Measurements from ENCODE around the gene SH3GL2. TPM values are rescaled to one million over a fixed set of nuclear protein-coding genes. Genes with fewer than 3 reads are reported as not detected.

SH3GL2 gene
- total RNA-seq, 5 donors from 2014 or later (not counting 1 experiment from before 2014, with no cell fraction given) = not detected

DNA sequence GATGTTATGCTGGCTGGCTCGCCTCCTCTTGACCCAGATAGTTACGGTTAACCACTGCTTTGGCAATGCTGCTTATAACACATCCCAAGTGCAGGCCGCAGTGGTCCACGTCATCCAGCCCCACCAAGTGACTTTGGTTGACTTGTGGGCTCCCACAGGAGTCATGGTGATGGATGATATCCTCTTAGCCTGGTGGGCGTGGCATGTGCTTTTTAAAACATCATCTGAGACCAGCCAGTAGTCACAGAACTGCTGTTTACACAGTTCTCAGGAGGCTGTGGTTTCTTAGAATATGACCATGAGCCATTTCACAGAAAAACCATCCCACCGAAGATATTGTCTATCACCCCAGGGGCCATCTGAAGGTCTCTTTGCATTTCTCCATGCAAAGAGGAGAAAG, 216.9 kb downstream of the SH3GL2 start:
- ChIA-PET CTCF (no interaction called here), POLR2A (no interaction called here)
- Histone ChIP-seq H3K27ac (ENCODE audit: low read length) (no peak overlapping the region), H3K36me3 (ENCODE audit: control insufficient read depth in 2 of 2, extremely low read depth in 1 of 2, insufficient read depth in 1 of 2, low read length in 1 of 2) (no peaks in the 10 kb centered on the region), H3K4me1 (ENCODE audit: control insufficient read depth in 1 of 2, extremely low read depth in 1 of 2, insufficient read depth in 2 of 2, low read length in 2 of 2) (no peaks in the 10 kb centered on the region), H3K4me3 (ENCODE audit: control insufficient read depth in 1 of 2, extremely low read depth in 1 of 2, low read length in 1 of 2) (no peak overlapping the region), H3K27me3 (replicated peaks in 1 of 2; ENCODE audit: control insufficient read depth in 2 of 2, extremely low read depth in 1 of 2, insufficient read depth in 2 of 2, low read length in 1 of 2) (no peaks in the 10 kb centered on the region), H3K9me3 (no peaks in the 10 kb centered on the region)
- peaks cover 0 to 3% (median 0%) of the 10 kb centered on the region in 3 donors for H3K9me3 Mint-ChIP-seq
- ATAC-seq (replicated peaks in 1 of 4) = no peak
- no peaks in the 10 kb centered on the region for H3K27me3 Mint-ChIP-seq
- H3K4me3 Mint-ChIP-seq = no peak overlapping the region
- no peak for DNase-seq
- 75% methylated on average over 2 of the region's 6 CpGs for WGBS (ENCODE audit: insufficient coverage)
- no peaks in the 10 kb centered on the region for H3K4me1 Mint-ChIP-seq
- H3K27ac Mint-ChIP-seq = no peak overlapping the region
- no peaks in the 10 kb centered on the region for H3K36me3 Mint-ChIP-seq

DNA sequence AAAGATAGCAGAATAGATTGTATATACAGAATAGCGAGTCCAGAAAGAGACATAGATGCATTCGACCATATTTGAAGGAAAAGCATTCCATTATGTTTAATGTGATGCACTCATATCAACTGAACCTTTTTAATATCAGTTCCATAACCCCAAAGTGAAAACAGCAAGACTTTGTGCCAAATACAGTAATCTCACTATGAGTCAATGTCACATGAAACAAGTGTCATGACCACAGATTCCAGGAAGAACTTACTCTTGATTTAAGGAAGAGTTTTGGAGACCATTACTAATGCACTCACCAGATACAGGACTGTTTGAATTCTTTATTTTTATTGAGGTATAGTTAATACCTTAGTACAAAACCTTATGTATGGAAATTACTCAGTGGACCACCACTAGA, 220.5 kb downstream of the SH3GL2 start:
- Histone ChIP-seq H3K36me3 (ENCODE audit: control insufficient read depth in 2 of 2, extremely low read depth in 1 of 2, insufficient read depth in 1 of 2, low read length in 1 of 2) (no peaks in the 10 kb centered on the region), H3K4me1 (ENCODE audit: control insufficient read depth in 1 of 2, extremely low read depth in 1 of 2, insufficient read depth in 2 of 2, low read length in 2 of 2) (no peaks in the 10 kb centered on the region), H3K9me3 (no peaks in the 10 kb centered on the region), H3K27me3 (replicated peaks in 1 of 2; ENCODE audit: control insufficient read depth in 2 of 2, extremely low read depth in 1 of 2, insufficient read depth in 2 of 2, low read length in 1 of 2) (no peaks in the 10 kb centered on the region), H3K4me3 (ENCODE audit: control insufficient read depth in 1 of 2, extremely low read depth in 1 of 2, low read length in 1 of 2) (no peak overlapping the region), H3K27ac (ENCODE audit: low read length) (no peak overlapping the region)
- Mint-ChIP-seq H3K27me3 (no peaks in the 10 kb centered on the region), H3K4me3 (no peak overlapping the region), H3K36me3 (no peaks in the 10 kb centered on the region), H3K27ac (no peak overlapping the region), H3K9me3 (no peaks in the 10 kb centered on the region), H3K4me1 (no peaks in the 10 kb centered on the region)
- ChIA-PET CTCF (no interaction called here), POLR2A (no interaction called here)
- no CpG with 5 or more reads among the region's 2 CpGs for WGBS (ENCODE audit: insufficient coverage)
- ATAC-seq (replicated peaks in 1 of 4) (no peak), DNase-seq (no peak)

DNA sequence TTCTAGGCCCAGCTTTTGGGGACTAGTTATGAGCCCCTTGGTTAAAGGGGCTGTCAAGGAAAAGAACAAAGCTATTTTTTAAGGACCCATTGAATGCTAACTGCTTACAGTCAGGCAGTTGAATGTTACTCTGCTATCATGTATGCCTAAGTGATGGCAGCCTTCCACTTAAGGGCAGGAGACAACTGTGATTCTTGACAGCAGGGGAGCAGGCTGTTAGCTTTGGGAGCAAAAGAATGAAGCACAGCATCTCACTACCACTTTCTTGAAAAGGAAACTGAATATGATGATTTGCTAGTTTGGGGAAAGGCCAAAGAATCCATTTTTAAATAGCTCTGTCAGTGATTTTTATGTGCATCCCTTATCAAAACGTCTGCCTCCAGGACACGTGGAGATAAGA, 221.6 kb downstream of the SH3GL2 start:
- CTCF ChIA-PET = no interaction called here
- no CpG with 5 or more reads among the region's 2 CpGs for WGBS (ENCODE audit: insufficient coverage)
- POLR2A ChIA-PET = no interaction called here

DNA sequence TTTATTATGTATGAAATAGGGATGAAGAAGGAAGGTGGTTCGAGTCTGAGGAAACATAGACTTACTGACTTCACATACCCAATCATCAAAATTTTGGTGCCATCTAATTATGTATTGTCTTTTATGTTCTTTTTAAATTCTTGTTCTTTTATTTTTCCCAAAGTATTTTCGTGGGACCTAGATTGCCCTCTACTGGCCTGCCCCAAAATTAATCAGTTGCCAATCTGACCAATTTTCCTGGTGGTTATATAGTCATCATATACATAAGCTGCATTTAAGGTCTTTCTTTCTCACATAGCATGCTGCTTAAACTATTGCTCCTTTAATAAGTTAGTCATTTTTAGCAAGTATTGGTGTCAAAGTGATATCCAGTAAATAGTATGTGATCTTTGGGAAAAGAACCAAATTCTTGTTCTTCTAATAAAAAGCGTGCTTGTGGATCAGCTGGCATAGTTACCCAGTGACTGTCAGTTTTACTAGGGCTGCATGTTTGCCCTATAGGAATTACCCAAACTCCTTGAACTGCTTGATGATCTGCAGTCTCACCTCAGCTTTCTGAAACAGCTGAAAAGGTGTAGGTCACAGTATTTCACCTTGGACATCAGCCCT, 223.5 kb downstream of the SH3GL2 start:
- ChIA-PET CTCF (no interaction called here), POLR2A (no interaction called here)
- Mint-ChIP-seq H3K9me3 (no peaks in the 10 kb centered on the region), H3K27ac (no peak overlapping the region), H3K4me3 (no peak overlapping the region), H3K36me3 (no peaks in the 10 kb centered on the region), H3K4me1 (no peaks in the 10 kb centered on the region), H3K27me3 (no peaks in the 10 kb centered on the region)
- WGBS (ENCODE audit: insufficient coverage) = 100% methylated on average over 1 of the region's 3 CpGs
- Histone ChIP-seq H3K9me3 (no peaks in the 10 kb centered on the region), H3K36me3 (ENCODE audit: control insufficient read depth in 2 of 2, extremely low read depth in 1 of 2, insufficient read depth in 1 of 2, low read length in 1 of 2) (no peaks in the 10 kb centered on the region), H3K4me1 (ENCODE audit: control insufficient read depth in 1 of 2, extremely low read depth in 1 of 2, insufficient read depth in 2 of 2, low read length in 2 of 2) (no peaks in the 10 kb centered on the region), H3K27me3 (replicated peaks in 1 of 2; ENCODE audit: control insufficient read depth in 2 of 2, extremely low read depth in 1 of 2, insufficient read depth in 2 of 2, low read length in 1 of 2) (no peaks in the 10 kb centered on the region), H3K27ac (ENCODE audit: low read length) (no peak overlapping the region), H3K4me3 (ENCODE audit: control insufficient read depth in 1 of 2, extremely low read depth in 1 of 2, low read length in 1 of 2) (no peak overlapping the region)
- no peak for ATAC-seq (replicated peaks in 1 of 4)
- DNase-seq = no peak

More for the DNA sequence above, 221.6 kb downstream of the SH3GL2 start:
- no peak overlapping the region for H3K27ac Mint-ChIP-seq
- Histone ChIP-seq H3K27me3 (replicated peaks in 1 of 2; ENCODE audit: control insufficient read depth in 2 of 2, extremely low read depth in 1 of 2, insufficient read depth in 2 of 2, low read length in 1 of 2) (no peaks in the 10 kb centered on the region), H3K4me1 (ENCODE audit: control insufficient read depth in 1 of 2, extremely low read depth in 1 of 2, insufficient read depth in 2 of 2, low read length in 2 of 2) (no peaks in the 10 kb centered on the region), H3K9me3 (no peaks in the 10 kb centered on the region), H3K4me3 (ENCODE audit: control insufficient read depth in 1 of 2, extremely low read depth in 1 of 2, low read length in 1 of 2) (no peak overlapping the region), H3K27ac (ENCODE audit: low read length) (no peak overlapping the region), H3K36me3 (ENCODE audit: control insufficient read depth in 2 of 2, extremely low read depth in 1 of 2, insufficient read depth in 1 of 2, low read length in 1 of 2) (no peaks in the 10 kb centered on the region)
- no peak overlapping the region for H3K4me3 Mint-ChIP-seq
- H3K9me3 Mint-ChIP-seq = no peaks in the 10 kb centered on the region
- no peaks in the 10 kb centered on the region for H3K27me3 Mint-ChIP-seq
- ATAC-seq (replicated peaks in 1 of 4) (no peak), DNase-seq (no peak)
- no peaks in the 10 kb centered on the region for H3K36me3 Mint-ChIP-seq
- no peaks in the 10 kb centered on the region for H3K4me1 Mint-ChIP-seq

DNA sequence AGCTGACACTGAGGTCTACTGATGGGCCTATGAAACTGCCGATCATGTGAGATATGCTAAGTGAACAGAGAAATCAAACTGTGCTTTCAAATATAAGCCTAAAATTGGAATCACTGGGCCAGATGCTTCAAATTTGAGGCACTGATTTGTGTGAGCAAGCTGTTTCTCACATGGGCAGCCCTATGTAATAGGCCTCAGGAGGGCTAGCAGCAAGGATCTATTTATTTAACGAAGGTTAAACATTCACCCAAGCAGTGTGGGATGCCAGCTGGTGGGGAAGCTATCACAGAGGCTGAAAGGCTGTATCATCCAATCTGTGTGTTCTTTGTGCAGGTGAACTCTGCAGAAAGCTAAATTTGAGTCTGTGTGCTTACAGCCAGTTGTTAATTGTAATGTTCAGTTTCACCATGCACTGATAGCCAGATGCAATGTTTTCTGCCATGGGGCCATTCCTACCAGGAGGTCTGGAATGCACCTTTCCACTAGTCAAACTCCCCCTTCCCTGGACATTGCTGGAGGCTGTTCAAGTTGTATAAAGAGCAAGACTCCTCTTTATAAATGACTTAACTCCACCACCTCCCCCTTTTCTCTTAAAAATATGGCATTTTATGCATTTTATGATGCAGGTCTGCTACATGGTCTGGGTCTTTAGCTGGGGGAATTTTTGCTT, 228.9 kb downstream of the SH3GL2 start:
- Histone ChIP-seq H3K27me3 (replicated peaks in 1 of 2; ENCODE audit: control insufficient read depth in 2 of 2, extremely low read depth in 1 of 2, insufficient read depth in 2 of 2, low read length in 1 of 2) (no peaks in the 10 kb centered on the region), H3K36me3 (ENCODE audit: control insufficient read depth in 2 of 2, extremely low read depth in 1 of 2, insufficient read depth in 1 of 2, low read length in 1 of 2) (no peaks in the 10 kb centered on the region), H3K4me3 (ENCODE audit: control insufficient read depth in 1 of 2, extremely low read depth in 1 of 2, low read length in 1 of 2) (no peak overlapping the region), H3K27ac (ENCODE audit: low read length) (no peak overlapping the region), H3K9me3 (no peaks in the 10 kb centered on the region), H3K4me1 (ENCODE audit: control insufficient read depth in 1 of 2, extremely low read depth in 1 of 2, insufficient read depth in 2 of 2, low read length in 2 of 2) (no peaks in the 10 kb centered on the region)
- H3K4me1 Mint-ChIP-seq = no peaks in the 10 kb centered on the region
- H3K36me3 Mint-ChIP-seq = no peaks in the 10 kb centered on the region
- whole genome bisulfite sequencing (ENCODE audit: insufficient coverage) = 73% methylated on average over 2 of the region's 2 CpGs
- DNase-seq = no peak
- no peak for ATAC-seq (replicated peaks in 1 of 4)
- ChIA-PET POLR2A (no interaction called here), CTCF (no interaction called here)
- no peak overlapping the region for H3K4me3 Mint-ChIP-seq
- no peak overlapping the region for H3K27ac Mint-ChIP-seq
- no peaks in the 10 kb centered on the region for H3K9me3 Mint-ChIP-seq
- H3K27me3 Mint-ChIP-seq = peaks cover 4 to 10% of the 10 kb centered on the region in 2 donors

DNA sequence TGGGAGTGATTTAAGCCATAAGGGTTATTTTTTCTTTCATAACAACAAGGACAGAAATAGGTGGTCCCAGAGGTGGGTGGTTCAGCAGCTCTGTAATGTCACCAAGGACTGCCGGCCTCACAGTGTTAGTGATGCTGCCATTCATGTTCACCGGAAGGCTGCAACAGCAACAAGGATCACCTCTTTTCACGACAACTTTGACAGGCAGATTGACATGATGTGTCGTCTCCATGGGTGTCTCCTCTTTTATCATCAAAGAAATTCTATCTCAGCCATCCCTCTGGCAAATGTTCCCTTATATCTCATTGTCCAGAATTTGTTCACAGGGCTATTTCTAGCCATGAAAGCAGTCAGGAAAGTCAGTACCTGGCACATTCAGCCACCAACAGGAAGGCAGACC, 231.5 kb downstream of the SH3GL2 start:
- DNase-seq (no peak), ATAC-seq (replicated peaks in 1 of 4) (no peak)
- Mint-ChIP-seq H3K4me3 (no peak overlapping the region), H3K36me3 (no peaks in the 10 kb centered on the region), H3K4me1 (no peaks in the 10 kb centered on the region), H3K9me3 (peaks cover 0 to 2% (median 0%) of the 10 kb centered on the region in 3 donors), H3K27ac (no peak overlapping the region), H3K27me3 (peaks cover 6 to 10% of the 10 kb centered on the region in 2 donors)
- H3K4me3 ChIP-seq (ENCODE audit: control insufficient read depth in 1 of 2, extremely low read depth in 1 of 2, low read length in 1 of 2) = no peak overlapping the region
- ChIA-PET CTCF (no interaction called here), POLR2A (no interaction called here)
- H3K9me3 ChIP-seq = no peaks in the 10 kb centered on the region
- H3K36me3 ChIP-seq (ENCODE audit: control insufficient read depth in 2 of 2, extremely low read depth in 1 of 2, insufficient read depth in 1 of 2, low read length in 1 of 2) = no peaks in the 10 kb centered on the region
- H3K27me3 ChIP-seq (replicated peaks in 1 of 2; ENCODE audit: control insufficient read depth in 2 of 2, extremely low read depth in 1 of 2, insufficient read depth in 2 of 2, low read length in 1 of 2) = no peaks in the 10 kb centered on the region
- 69% methylated on average over 4 of the region's 4 CpGs for WGBS (ENCODE audit: insufficient coverage)
- no peak overlapping the region for H3K27ac ChIP-seq (ENCODE audit: low read length)
- H3K4me1 ChIP-seq (ENCODE audit: control insufficient read depth in 1 of 2, extremely low read depth in 1 of 2, insufficient read depth in 2 of 2, low read length in 2 of 2) = no peaks in the 10 kb centered on the region

All from T-cell (primary cell).